Measurements from ENCODE around the gene TDO2. TPM values are rescaled to one million over a fixed set of nuclear protein-coding genes. Genes with fewer than 3 reads are reported as not detected.

Gene TDO2
- total and polyA plus RNA-seq, 2 donors from 2014 or later, result 0.41 to 1.3 TPM

DNA sequence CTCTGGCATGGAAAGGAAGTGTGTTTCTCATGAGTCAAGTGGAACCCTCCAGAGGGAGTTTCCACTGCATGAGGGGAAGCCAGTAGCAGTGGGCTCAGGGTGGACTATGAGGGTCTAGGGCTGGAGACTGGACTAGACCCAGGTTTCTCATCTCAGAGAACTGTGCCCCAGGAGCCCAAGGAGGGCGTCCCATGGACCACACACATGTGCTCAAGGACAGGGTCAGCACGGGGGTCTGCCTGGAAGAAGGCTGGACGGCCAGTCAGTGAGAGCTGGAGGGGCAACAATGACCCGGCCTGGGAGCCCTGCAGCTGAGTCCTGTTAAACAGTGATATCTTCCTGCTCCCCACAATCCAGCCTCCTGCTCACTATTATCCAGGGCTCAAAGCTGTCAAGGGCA lies 55.9 kb downstream of the TDO2 start:
- H3K4me1 ChIP-seq (ENCODE audit: control insufficient read depth in 2 of 3, insufficient read depth in 2 of 3, low read depth in 1 of 3, low read length in 3 of 3), result no peaks in the 10 kb centered on the region
- no peaks in the 10 kb centered on the region for H3K36me3 ChIP-seq (ENCODE audit: control insufficient read depth in 2 of 3, insufficient read depth in 3 of 3, low read length in 3 of 3)
- no peak overlapping the region for H3K27ac ChIP-seq (ENCODE audit: low read depth in 2 of 2, low read length in 2 of 2)
- H3K4me3 ChIP-seq (ENCODE audit: low read length in 3 of 3), result no peak overlapping the region
- intact Hi-C loops (cut with DNase I), result no loop called here
- no peak overlapping the region for H3K9ac ChIP-seq (ENCODE audit: low read length in 3 of 3)
- DNase-seq, result no peak
- TF ChIP-seq, protein P1, sequence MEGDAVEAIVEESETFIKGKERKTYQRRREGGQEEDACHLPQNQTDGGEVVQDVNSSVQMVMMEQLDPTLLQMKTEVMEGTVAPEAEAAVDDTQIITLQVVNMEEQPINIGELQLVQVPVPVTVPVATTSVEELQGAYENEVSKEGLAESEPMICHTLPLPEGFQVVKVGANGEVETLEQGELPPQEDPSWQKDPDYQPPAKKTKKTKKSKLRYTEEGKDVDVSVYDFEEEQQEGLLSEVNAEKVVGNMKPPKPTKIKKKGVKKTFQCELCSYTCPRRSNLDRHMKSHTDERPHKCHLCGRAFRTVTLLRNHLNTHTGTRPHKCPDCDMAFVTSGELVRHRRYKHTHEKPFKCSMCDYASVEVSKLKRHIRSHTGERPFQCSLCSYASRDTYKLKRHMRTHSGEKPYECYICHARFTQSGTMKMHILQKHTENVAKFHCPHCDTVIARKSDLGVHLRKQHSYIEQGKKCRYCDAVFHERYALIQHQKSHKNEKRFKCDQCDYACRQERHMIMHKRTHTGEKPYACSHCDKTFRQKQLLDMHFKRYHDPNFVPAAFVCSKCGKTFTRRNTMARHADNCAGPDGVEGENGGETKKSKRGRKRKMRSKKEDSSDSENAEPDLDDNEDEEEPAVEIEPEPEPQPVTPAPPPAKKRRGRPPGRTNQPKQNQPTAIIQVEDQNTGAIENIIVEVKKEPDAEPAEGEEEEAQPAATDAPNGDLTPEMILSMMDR (IDR thresholded peaks at IDR 0.05; ENCODE audit: borderline replicate concordance, extremely low read depth, insufficient read depth), result no peak
- H3K9me3 ChIP-seq (ENCODE audit: control insufficient read depth in 2 of 3, insufficient read depth in 1 of 3, low read length in 3 of 3), result no peaks in the 10 kb centered on the region
- H3K27me3 ChIP-seq (ENCODE audit: control insufficient read depth, insufficient read depth, low read length), result no peaks in the 10 kb centered on the region
- FAIRE-seq, result no peak

DNA sequence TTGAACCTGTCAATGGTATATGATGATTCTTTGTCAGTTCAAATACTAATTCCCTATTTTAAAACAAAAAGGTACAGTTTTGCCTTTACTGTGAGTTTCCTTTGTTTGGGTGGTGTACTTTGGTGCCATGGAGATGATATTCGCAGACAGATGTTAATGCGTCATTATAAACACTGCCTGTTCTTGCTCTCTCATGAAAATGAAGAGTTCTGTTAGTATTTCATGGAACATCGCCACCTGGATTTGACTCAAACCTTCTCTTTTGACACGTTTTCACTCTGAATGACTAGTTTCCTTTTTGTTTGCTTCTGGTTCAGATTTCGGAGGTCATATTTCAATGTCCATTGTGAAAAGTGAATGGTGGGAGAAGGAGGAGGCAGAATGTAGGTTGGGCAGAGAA lies 57.0 kb downstream of the TDO2 start:
- H3K9ac ChIP-seq (ENCODE audit: low read length in 3 of 3), result no peak overlapping the region

DNA sequence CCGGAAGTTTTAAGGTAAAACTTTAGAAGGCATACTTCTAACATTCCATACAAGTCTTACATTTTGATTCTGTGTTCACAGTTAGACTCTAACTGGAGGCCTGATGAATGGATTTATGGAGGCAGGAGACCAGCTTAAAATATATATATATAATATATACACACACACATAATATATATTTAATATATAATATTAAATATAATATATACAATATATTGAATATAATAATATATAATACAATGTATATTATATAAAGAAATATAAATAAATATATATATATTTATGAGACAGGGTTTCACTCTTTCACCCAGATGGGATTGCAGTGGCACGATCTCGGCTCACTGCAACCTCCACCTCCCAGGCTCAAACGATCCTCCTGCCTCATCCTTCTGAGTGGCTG lies 58.1 kb downstream of the TDO2 start:
- H3K4me1 ChIP-seq (ENCODE audit: control insufficient read depth in 2 of 3, insufficient read depth in 2 of 3, low read depth in 1 of 3, low read length in 3 of 3), result no peaks in the 10 kb centered on the region
- intact Hi-C loops (cut with DNase I), result no loop called here
- no peaks in the 10 kb centered on the region for H3K27me3 ChIP-seq (ENCODE audit: control insufficient read depth, insufficient read depth, low read length)
- no peak overlapping the region for H3K27ac ChIP-seq (ENCODE audit: low read depth in 2 of 2, low read length in 2 of 2)
- no peak overlapping the region for H3K9ac ChIP-seq (ENCODE audit: low read length in 3 of 3)
- H3K4me3 ChIP-seq (ENCODE audit: low read length in 3 of 3), result no peak overlapping the region
- DNase-seq (no peak), FAIRE-seq (no peak)
- no peaks in the 10 kb centered on the region for H3K36me3 ChIP-seq (ENCODE audit: control insufficient read depth in 2 of 3, insufficient read depth in 3 of 3, low read length in 3 of 3)
- no peaks in the 10 kb centered on the region for H3K9me3 ChIP-seq (ENCODE audit: control insufficient read depth in 2 of 3, insufficient read depth in 1 of 3, low read length in 3 of 3)
- TF ChIP-seq, protein P1 (IDR thresholded peaks at IDR 0.05; ENCODE audit: borderline replicate concordance, extremely low read depth, insufficient read depth), result no peak

More for the DNA sequence above, 57.0 kb downstream of the TDO2 start:
- H3K27ac ChIP-seq (ENCODE audit: low read depth in 2 of 2, low read length in 2 of 2), result no peak overlapping the region
- DNase-seq (no peak), FAIRE-seq (no peak)
- TF ChIP-seq, protein P1 (IDR thresholded peaks at IDR 0.05; ENCODE audit: borderline replicate concordance, extremely low read depth, insufficient read depth), result no peak
- no peaks in the 10 kb centered on the region for H3K9me3 ChIP-seq (ENCODE audit: control insufficient read depth in 2 of 3, insufficient read depth in 1 of 3, low read length in 3 of 3)
- no peaks in the 10 kb centered on the region for H3K27me3 ChIP-seq (ENCODE audit: control insufficient read depth, insufficient read depth, low read length)
- no peak overlapping the region for H3K4me3 ChIP-seq (ENCODE audit: low read length in 3 of 3)
- H3K4me1 ChIP-seq (ENCODE audit: control insufficient read depth in 2 of 3, insufficient read depth in 2 of 3, low read depth in 1 of 3, low read length in 3 of 3), result no peaks in the 10 kb centered on the region
- no peaks in the 10 kb centered on the region for H3K36me3 ChIP-seq (ENCODE audit: control insufficient read depth in 2 of 3, insufficient read depth in 3 of 3, low read length in 3 of 3)
- intact Hi-C loops (cut with DNase I), result no loop called here

DNA sequence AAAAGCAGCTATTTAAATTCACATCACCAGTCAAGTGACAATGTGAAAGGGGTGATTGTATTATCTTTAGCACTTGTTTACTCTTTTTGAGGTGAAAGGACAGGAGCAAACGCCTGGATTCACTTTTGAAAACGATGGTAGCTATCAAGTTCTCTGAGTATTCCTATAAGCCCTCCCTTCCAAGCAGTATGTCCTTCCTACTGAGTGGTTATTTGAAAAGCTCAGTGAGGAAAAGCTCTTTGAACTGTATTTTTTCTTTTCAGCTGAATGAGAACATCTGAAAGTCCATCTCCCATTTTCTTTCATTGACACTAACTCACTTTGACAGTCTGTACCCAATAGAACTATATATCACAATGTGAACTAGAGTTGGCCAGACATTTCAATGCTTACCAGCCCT lies 59.3 kb downstream of the TDO2 start:
- H3K9me3 ChIP-seq (ENCODE audit: control insufficient read depth in 2 of 3, insufficient read depth in 1 of 3, low read length in 3 of 3), result no peaks in the 10 kb centered on the region
- no peak overlapping the region for H3K4me3 ChIP-seq (ENCODE audit: low read length in 3 of 3)
- intact Hi-C loops (cut with DNase I), result no loop called here
- TF ChIP-seq, protein P1 (IDR thresholded peaks at IDR 0.05; ENCODE audit: borderline replicate concordance, extremely low read depth, insufficient read depth), result no peak
- no peak overlapping the region for H3K27ac ChIP-seq (ENCODE audit: low read depth in 2 of 2, low read length in 2 of 2)
- DNase-seq (no peak), FAIRE-seq (no peak)
- no peak overlapping the region for H3K9ac ChIP-seq (ENCODE audit: low read length in 3 of 3)
- H3K36me3 ChIP-seq (ENCODE audit: control insufficient read depth in 2 of 3, insufficient read depth in 3 of 3, low read length in 3 of 3), result no peaks in the 10 kb centered on the region
- H3K27me3 ChIP-seq (ENCODE audit: control insufficient read depth, insufficient read depth, low read length), result no peaks in the 10 kb centered on the region
- no peaks in the 10 kb centered on the region for H3K4me1 ChIP-seq (ENCODE audit: control insufficient read depth in 2 of 3, insufficient read depth in 2 of 3, low read depth in 1 of 3, low read length in 3 of 3)

All from kidney (tissue), 14 donors.